ENCODE measurements around the gene ATXN7L2. TPM values are rescaled to one million over a fixed set of nuclear protein-coding genes. Genes with fewer than 3 reads are reported as not detected.
A peak's percentile ranks its signal among the peaks of the same experiment; 100 is the strongest.

Gene ATXN7L2
- total RNA-seq, 2 donors from 2014 or later = 8.4 to 19.9 TPM

DNA sequence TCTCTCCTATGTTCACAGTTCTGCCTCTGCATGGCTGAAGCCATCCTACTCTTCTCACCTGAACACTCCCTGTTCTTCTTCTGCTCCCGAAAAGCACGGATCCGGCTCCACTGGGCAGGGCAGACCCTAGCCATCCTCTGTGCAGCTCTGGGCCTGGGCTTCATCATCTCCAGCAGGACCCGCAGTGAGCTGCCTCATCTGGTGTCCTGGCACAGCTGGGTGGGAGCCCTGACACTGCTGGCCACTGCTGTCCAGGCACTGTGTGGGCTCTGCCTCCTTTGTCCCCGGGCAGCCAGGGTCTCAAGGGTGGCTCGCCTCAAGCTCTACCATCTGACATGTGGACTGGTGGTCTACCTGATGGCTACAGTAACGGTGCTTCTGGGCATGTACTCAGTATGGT, 12.0 kb downstream of the ATXN7L2 start:
- H3K36me3 Mint-ChIP-seq = peaks cover 7% of the 10 kb centered on the region
- H3K27me3 Mint-ChIP-seq = no peaks in the 10 kb centered on the region
- DNase-seq (ENCODE audit: low spot score) = no peak
- H3K27ac Mint-ChIP-seq = peak overlapping the region in 1 of 2 donors; percentile 86
- peaks cover 21 to 33% of the 10 kb centered on the region in 2 donors for H3K4me1 Mint-ChIP-seq (ENCODE audit: low read depth in 2 of 2)
- H3K4me3 Mint-ChIP-seq = peak overlapping the region; percentile 94
- H3K9me3 Mint-ChIP-seq = no peaks in the 10 kb centered on the region
- ATAC-seq = no peak

DNA sequence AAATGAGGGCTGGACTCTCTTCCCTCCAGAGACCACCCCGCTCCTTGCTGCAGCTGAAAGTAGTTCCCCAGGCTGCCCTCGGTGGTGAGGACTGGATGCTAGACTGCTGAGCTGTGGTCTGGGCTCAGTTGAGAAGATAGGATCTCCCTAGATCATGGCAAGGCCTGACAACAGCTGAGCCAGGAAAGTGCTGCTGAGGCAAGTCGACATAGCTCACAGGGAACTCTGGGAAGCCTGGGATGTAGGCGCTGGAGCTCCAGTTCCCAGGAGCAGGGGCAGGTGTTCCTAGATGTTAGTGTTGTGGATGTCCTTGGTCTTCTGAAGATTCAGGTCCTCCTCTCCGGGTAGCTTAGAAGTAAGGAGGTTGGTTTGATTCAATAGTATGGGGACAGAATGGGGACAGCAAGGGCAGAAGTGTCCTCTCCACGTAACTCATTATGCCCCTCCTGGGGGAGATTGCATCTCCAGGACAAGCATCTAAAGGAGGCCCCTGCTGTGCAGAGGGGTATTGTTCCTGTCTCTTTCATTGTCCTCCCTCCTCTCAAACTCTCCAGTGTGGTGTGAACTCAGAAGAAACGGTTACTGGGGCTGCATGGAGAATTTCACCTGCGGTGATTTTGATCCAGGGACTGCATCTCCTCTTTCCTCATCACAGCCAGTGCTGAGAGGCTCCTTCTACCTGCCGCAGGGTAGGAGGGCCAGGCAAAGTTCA, 13.9 kb downstream of the ATXN7L2 start:
- no peaks in the 10 kb centered on the region for H3K9me3 Mint-ChIP-seq
- H3K27me3 Mint-ChIP-seq = no peaks in the 10 kb centered on the region
- H3K4me1 Mint-ChIP-seq (ENCODE audit: low read depth in 2 of 2) = peaks cover 33 to 51% of the 10 kb centered on the region in 2 donors
- no peak for ATAC-seq
- H3K27ac Mint-ChIP-seq = peak overlapping the region in 1 of 2 donors; percentile 21
- no peak overlapping the region for H3K4me3 Mint-ChIP-seq
- DNase-seq (ENCODE audit: low spot score) = no peak
- H3K36me3 Mint-ChIP-seq = peaks cover 7% of the 10 kb centered on the region

DNA sequence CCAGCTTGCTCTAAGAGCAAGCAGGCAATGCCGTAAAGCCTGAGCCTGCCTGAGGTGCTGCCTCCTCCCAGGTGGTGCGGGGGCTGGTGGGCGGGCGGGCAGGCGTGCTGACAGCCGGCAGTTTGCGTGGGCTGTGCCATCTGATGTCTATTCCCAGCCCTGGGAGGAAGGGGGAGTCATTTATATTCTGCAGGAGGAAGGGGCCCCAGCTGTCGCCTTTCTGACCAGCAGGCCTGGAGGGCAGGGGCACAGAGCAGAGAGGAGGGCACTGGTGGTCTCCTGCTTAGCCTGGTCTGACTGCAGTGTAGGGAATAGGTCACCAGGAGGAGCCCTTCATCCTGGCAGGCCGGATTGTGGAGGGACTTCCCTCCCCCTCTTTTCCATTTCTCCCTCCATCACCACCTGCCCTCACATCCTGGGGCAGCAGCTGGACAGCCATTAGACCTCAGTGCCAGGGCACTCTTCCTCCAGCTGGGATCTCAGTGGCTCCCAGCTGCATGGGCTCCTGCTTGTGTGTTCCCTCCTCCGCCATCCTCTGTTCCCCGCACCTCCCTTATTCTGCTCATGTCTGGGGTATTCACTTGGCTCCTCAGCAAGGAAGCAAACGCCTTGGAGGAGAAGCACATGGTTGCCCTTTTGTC, 14.6 kb downstream of the ATXN7L2 start:
- ATAC-seq (no peak), DNase-seq (ENCODE audit: low spot score) (no peak)
- peaks cover 7% of the 10 kb centered on the region for H3K36me3 Mint-ChIP-seq
- H3K9me3 Mint-ChIP-seq = no peaks in the 10 kb centered on the region
- no peaks in the 10 kb centered on the region for H3K27me3 Mint-ChIP-seq
- H3K4me3 Mint-ChIP-seq = no peak overlapping the region
- peaks cover 38 to 56% of the 10 kb centered on the region in 2 donors for H3K4me1 Mint-ChIP-seq (ENCODE audit: low read depth in 2 of 2)
- H3K27ac Mint-ChIP-seq = no peak overlapping the region

DNA sequence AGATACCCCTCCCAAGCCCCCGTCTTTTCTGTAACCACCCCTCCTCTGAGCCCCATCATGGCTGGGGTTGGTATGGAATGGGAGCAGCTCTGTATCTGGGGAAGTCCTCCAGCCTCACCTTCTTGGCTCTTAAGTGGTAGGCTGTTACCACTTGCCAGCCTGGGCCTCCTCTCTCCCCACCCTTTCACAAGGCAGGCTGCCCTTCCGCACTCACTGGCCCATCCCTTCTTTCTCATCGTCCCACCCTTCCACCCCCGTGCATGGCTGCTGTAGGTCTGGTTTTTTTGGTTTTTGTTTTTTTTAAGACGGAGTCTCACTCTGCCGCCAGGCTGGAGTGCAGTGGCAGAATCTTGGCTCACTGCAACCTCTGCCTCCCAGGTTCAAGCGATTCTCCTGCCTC, 15.4 kb downstream of the ATXN7L2 start:
- DNase-seq (ENCODE audit: low spot score) (no peak), ATAC-seq (no peak)
- Mint-ChIP-seq H3K4me3 (no peak overlapping the region), H3K27ac (peak overlapping the region in 1 of 2 donors; percentile 28), H3K27me3 (no peaks in the 10 kb centered on the region), H3K4me1 (ENCODE audit: low read depth in 2 of 2) (peaks cover 38 to 57% of the 10 kb centered on the region in 2 donors), H3K36me3 (peaks cover 7% of the 10 kb centered on the region), H3K9me3 (no peaks in the 10 kb centered on the region)

DNA sequence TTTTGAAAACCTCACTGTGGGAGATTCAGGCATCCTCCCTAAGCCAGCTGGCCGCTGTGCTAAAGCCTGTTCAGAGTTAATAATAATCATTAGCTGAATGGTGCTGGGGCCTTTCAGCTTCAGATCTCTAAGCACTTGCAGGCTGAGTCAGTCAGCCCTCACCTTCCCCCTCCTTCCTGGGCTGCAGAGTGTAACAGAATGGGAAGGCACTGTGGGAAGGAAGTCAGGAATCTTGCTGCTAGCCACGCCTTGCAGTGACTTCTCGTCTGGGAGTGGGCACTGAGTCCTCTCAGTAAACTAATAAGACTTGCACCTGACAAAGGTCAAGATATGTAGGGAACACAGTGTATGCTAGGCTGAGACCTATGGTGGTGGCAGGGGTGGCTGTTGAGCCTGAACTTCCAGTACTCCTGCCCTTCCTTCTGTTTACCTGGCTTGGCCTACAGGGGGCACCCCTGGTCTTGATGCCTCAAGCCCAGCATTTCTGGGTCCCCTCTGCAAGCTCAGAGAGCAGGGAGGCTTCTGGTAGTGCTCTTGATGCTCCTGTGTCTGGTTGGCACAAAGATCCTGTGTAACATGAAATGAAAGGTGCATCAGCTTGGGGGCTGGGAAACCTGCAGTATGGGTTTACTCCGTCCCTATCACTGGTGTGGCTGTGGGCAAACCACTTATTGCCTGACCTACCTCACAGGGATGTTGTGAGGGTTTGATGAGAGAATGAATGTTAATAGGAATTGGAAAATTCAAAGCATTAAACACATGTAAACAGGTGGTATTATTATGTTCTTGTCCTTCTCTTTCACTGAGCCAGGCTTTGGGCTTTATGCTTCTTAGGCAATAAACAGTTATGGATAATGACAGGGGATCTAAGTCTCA, 16.2 kb downstream of the ATXN7L2 start:
- ATAC-seq (no peak), DNase-seq (ENCODE audit: low spot score) (no peak)
- Mint-ChIP-seq H3K4me1 (ENCODE audit: low read depth in 2 of 2) (peaks cover 36 to 59% of the 10 kb centered on the region in 2 donors), H3K36me3 (peaks cover 7% of the 10 kb centered on the region), H3K9me3 (no peaks in the 10 kb centered on the region), H3K27me3 (no peaks in the 10 kb centered on the region), H3K4me3 (no peak overlapping the region), H3K27ac (peak overlapping the region; percentile 28 to 53)

- Mint-ChIP-seq H3K36me3 (peaks cover 6% of the 10 kb centered on the region), H3K4me3 (no peak overlapping the region), H3K27me3 (no peaks in the 10 kb centered on the region), H3K9me3 (no peaks in the 10 kb centered on the region), H3K27ac (peak overlapping the region in 1 of 2 donors; percentile 53), H3K4me1 (ENCODE audit: low read depth in 2 of 2) (peaks cover 32 to 57% of the 10 kb centered on the region in 2 donors)
- no peak for ATAC-seq
- DNase-seq (ENCODE audit: low spot score) = no peak
These were observed 17.3 kb downstream of the ATXN7L2 start for GRCh38 chr1:109500941-109501381.

- peak in 1 of 2 donors; percentile 3 for ATAC-seq
- H3K36me3 Mint-ChIP-seq = no peaks in the 10 kb centered on the region
- H3K4me3 Mint-ChIP-seq = peak overlapping the region; percentile 30
- peak overlapping the region in 1 of 2 donors; percentile 14 for H3K27ac Mint-ChIP-seq
- DNase-seq (ENCODE audit: low spot score) = no peak
- no peaks in the 10 kb centered on the region for H3K9me3 Mint-ChIP-seq
- no peaks in the 10 kb centered on the region for H3K27me3 Mint-ChIP-seq
- peaks cover 30 to 55% of the 10 kb centered on the region in 2 donors for H3K4me1 Mint-ChIP-seq (ENCODE audit: low read depth in 2 of 2)
These were observed 18.1 kb downstream of the ATXN7L2 start for GRCh38 chr1:109501644-109502363.

GRCh38 chr1:109502364-109502851, 18.7 kb downstream of the ATXN7L2 start:
- Mint-ChIP-seq H3K4me3 (peak overlapping the region; percentile 30), H3K27ac (peak overlapping the region in 1 of 2 donors; percentile 12), H3K27me3 (no peaks in the 10 kb centered on the region), H3K9me3 (no peaks in the 10 kb centered on the region), H3K4me1 (ENCODE audit: low read depth in 2 of 2) (peaks cover 30 to 55% of the 10 kb centered on the region in 2 donors), H3K36me3 (no peaks in the 10 kb centered on the region)
- peak; percentile 25 to 57 for ATAC-seq
- DNase-seq (ENCODE audit: low spot score) = no peak

GRCh38 chr1:109503935-109504334, 20.2 kb downstream of the ATXN7L2 start:
- H3K27me3 Mint-ChIP-seq = no peaks in the 10 kb centered on the region
- no peaks in the 10 kb centered on the region for H3K9me3 Mint-ChIP-seq
- no peak overlapping the region for H3K4me3 Mint-ChIP-seq
- ATAC-seq (no peak), DNase-seq (ENCODE audit: low spot score) (no peak)
- H3K4me1 Mint-ChIP-seq (ENCODE audit: low read depth in 2 of 2) = peaks cover 41 to 68% of the 10 kb centered on the region in 2 donors
- no peaks in the 10 kb centered on the region for H3K36me3 Mint-ChIP-seq
- peak overlapping the region in 1 of 2 donors; percentile 45 for H3K27ac Mint-ChIP-seq

DNA sequence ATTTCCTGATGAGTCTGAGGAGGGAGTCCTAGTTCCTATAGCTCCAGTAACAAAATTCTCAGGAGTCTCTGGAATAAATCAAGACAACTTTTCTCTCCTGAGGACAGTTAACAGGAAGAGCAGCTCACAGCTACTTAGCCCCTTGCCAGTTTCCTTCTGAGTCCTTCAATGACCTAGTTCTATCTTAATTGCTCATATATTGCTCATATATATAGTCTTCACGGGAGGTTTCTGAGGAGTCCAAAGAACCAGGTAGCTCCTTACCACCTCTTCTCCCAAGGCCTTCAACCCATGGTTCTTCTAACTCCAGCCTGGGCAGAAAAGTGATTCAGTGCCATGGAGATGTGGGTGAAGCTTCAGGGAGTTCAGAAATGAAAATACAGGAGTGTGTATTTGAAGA, 21.3 kb downstream of the ATXN7L2 start:
- H3K27ac Mint-ChIP-seq = peak overlapping the region in 1 of 2 donors; percentile 45
- DNase-seq (ENCODE audit: low spot score) (no peak), ATAC-seq (no peak)
- no peaks in the 10 kb centered on the region for H3K27me3 Mint-ChIP-seq
- H3K9me3 Mint-ChIP-seq = no peaks in the 10 kb centered on the region
- no peaks in the 10 kb centered on the region for H3K36me3 Mint-ChIP-seq
- no peak overlapping the region for H3K4me3 Mint-ChIP-seq
- H3K4me1 Mint-ChIP-seq (ENCODE audit: low read depth in 2 of 2) = peaks cover 43 to 64% of the 10 kb centered on the region in 2 donors

DNA sequence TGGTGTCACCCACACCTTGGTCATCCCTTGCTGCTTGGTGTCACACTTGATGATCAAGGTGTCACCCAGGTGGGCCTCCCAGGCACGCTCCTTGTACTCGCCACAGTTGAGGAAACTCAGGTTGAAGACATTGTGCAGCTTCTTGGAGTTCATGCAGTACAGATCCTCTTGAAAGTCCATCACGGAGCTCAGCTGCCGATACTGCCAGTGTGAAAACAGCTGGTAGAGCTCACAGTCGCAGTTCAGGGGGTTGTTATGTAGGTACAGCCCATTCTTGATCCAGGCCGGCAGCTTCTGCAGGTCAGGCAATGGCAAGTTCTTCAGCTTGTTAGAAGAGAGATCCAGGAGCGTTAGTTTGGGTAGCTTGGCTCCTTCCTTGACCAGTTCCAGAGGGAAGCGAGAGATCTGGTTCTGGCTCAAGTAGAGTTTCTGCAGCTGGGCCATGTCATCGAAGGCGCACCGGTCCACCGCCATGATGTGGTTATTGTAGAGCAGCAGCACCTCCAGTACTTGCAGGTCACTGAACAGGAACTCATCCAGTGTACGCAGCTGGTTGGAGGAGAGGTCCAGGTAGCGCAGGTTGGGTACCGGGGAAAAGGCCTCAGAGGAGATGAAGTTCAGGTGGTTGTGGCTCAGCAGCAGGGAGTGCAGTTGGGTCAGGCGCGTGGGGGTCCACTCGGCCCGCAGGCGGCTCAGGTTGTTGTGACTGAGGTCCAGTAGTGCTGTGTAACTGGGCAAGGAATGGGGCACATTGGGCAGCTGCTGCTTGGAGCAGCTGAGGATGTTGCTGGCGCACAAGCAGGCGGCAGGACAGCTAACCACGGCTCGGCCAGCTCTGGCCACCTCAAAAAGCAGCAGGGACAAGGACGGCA, 24.5 kb downstream of the ATXN7L2 start:
- Mint-ChIP-seq H3K4me1 (ENCODE audit: low read depth in 2 of 2) (peaks cover 34 to 38% of the 10 kb centered on the region in 2 donors), H3K9me3 (no peaks in the 10 kb centered on the region), H3K27me3 (peaks cover 0 to 7% of the 10 kb centered on the region in 2 donors), H3K36me3 (no peaks in the 10 kb centered on the region), H3K4me3 (peak overlapping the region; percentile 82), H3K27ac (peak overlapping the region in 1 of 2 donors; percentile 67)
- DNase-seq (ENCODE audit: low spot score) (no peak), ATAC-seq (no peak)

DNA sequence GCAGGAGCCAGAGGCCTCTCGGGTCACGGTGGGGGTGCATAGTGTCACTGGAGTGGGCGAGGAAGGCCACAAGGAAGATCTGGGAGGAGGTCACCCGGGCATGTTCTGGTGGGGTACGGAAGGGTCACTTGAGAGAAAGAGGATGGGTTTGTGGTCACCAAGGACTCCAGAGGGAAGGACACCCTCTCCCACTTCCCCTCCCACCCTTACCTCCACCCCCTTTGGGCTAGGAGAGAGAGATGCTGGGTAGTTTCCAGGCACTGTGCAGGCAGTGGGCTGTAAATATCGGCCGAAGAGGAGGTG, 25.1 kb downstream of the ATXN7L2 start:
- no peaks in the 10 kb centered on the region for H3K9me3 Mint-ChIP-seq
- H3K27ac Mint-ChIP-seq = peak overlapping the region in 1 of 2 donors; percentile 67
- peaks cover 34 to 38% of the 10 kb centered on the region in 2 donors for H3K4me1 Mint-ChIP-seq (ENCODE audit: low read depth in 2 of 2)
- no peak for ATAC-seq
- DNase-seq (ENCODE audit: low spot score) = no peak
- H3K36me3 Mint-ChIP-seq = no peaks in the 10 kb centered on the region
- peak overlapping the region; percentile 82 for H3K4me3 Mint-ChIP-seq
- peaks cover 0 to 7% of the 10 kb centered on the region in 2 donors for H3K27me3 Mint-ChIP-seq

Measured in natural killer cell treated with Interleukin-12 subunit alpha and Interleukin-12 subunit beta and Interleukin-15 and Interleukin-18, amount 100 ng/mL, for 72 hours (primary cell).